DND-41 (cell line): ENCODE data around the gene RTKN2.

ENCODE experiments used
- ATAC-seq: fragments of 200-7000 bp; cut with Tn5 transposase; 3 replicates; pipeline ENCODE4 v1.9.1; 2021; ENCODE audit warnings: low read depth; ENCODE audit not compliant: insufficient read depth
- DNase-seq: peaks from one replicate; pipeline ENCODE4 v3.0.0-alpha.2; 2020
- H2AFZ ChIP-seq: 2 replicates; pipeline ENCODE4 v1.6.0; 2012; ENCODE audit warnings: low read depth, low read length
- H3K27ac ChIP-seq: 2 replicates; pipeline ENCODE4 v1.5.1; 2012; ENCODE audit warnings: low read length, inconsistent platforms
- H3K27me3 ChIP-seq: fragments of 200-600 bp; sonication (generic); 2 replicates; pipeline ENCODE4 v1.6.0; 2012; ENCODE audit warnings: low read length, mild to moderate bottlenecking, inconsistent platforms; ENCODE audit not compliant: insufficient read depth, poor library complexity
- H3K36me3 ChIP-seq: 2 replicates; pipeline ENCODE4 v1.5.1; 2012; ENCODE audit warnings: low read length, inconsistent platforms; ENCODE audit not compliant: insufficient read depth
- H3K4me1 ChIP-seq: 2 replicates; pipeline ENCODE4 v1.5.1; 2012; ENCODE audit warnings: mild to moderate bottlenecking, low read length; ENCODE audit not compliant: insufficient read depth
- H3K4me2 ChIP-seq: 2 replicates; pipeline ENCODE4 v1.6.0; 2012; ENCODE audit warnings: mild to moderate bottlenecking, moderate library complexity, low read length, inconsistent platforms; ENCODE audit not compliant: insufficient read depth
- H3K4me3 ChIP-seq, 2 experiments: fragments of 200-600 bp in 1 of 2; shearing (Covaris generic) in 1 of 2; 2 replicates each; pipeline ENCODE4 v1.5.1; 2012 to 2016; ENCODE audit warnings: inconsistent platforms in 2 of 2, low read length in 2 of 2, mild to moderate bottlenecking in 2 of 2, low read depth in 1 of 2, moderate library complexity in 1 of 2
- H3K79me2 ChIP-seq: 2 replicates; pipeline ENCODE4 v1.6.0; 2012; ENCODE audit warnings: low read length, inconsistent platforms; ENCODE audit not compliant: insufficient read depth
- H3K9ac ChIP-seq: 2 replicates; pipeline ENCODE4 v1.6.0; 2012; ENCODE audit warnings: low read depth, mild to moderate bottlenecking, inconsistent platforms, low read length, moderate library complexity
- H3K9me3 ChIP-seq: 2 replicates; pipeline ENCODE4 v1.5.1; 2012; ENCODE audit warnings: low read length, moderate library complexity, mild to moderate bottlenecking, inconsistent platforms; ENCODE audit not compliant: insufficient read depth, severe bottlenecking
- H4K20me1 ChIP-seq: 2 replicates; pipeline ENCODE4 v1.6.0; 2012; ENCODE audit warnings: low read length; ENCODE audit not compliant: insufficient read depth
- CTCF ChIP-seq: IDR thresholded peaks from 2 replicates; pipeline ENCODE4 v1.5.1; 2012; ENCODE audit warnings: borderline replicate concordance, low read length, moderate library complexity, mild to moderate bottlenecking; ENCODE audit not compliant: poor library complexity, severe bottlenecking; ENCODE audit errors: extremely low read depth
- EZH2 ChIP-seq: IDR thresholded peaks from 3 replicates; pipeline ENCODE4 v1.6.1; 2012; ENCODE audit warnings: borderline replicate concordance, low read depth, mild to moderate bottlenecking, moderate library complexity, low read length, inconsistent platforms; ENCODE audit not compliant: severe bottlenecking

The RTKN2 gene

DNA sequence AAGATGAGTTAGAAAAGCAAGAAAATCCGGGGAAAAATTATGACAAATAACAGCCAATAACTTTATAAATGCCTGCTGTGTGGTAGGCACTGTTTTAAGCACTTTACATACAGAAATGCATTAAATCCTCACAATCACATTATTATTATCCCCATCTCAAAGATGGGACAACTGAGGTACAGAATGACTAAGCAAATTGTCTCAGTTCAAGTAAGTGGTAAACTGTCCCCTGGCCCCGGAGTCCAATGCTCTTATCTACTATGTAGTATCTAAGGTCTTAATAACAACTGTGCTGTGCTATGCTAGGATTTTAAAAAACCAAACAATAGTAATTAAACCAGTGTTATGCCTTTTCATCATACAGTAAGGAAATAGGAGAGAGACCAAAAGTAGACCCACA, 105.6 kb downstream of the RTKN2 start:
- Histone ChIP-seq H3K79me2 (no peaks in the 10 kb centered on the region), H4K20me1 (no peaks in the 10 kb centered on the region), H3K4me2 (no peak overlapping the region), H2AFZ (no peak overlapping the region), H3K9ac (no peak overlapping the region), H3K4me3 (no peak overlapping the region), H3K36me3 (no peaks in the 10 kb centered on the region), H3K4me1 (no peaks in the 10 kb centered on the region), H3K27ac (no peak overlapping the region), H3K9me3 (no peaks in the 10 kb centered on the region), H3K27me3 (no peaks in the 10 kb centered on the region)
- ATAC-seq (no peak), DNase-seq (no peak)
- TF ChIP-seq EZH2: no peak
- no peak for TF ChIP-seq CTCF

GRCh38 chr10:62162261-62162981, 106.2 kb downstream of the RTKN2 start:
- Histone ChIP-seq H3K36me3 (no peaks in the 10 kb centered on the region), H3K4me1 (no peaks in the 10 kb centered on the region), H3K4me2 (no peak overlapping the region), H2AFZ (no peak overlapping the region), H3K27me3 (no peaks in the 10 kb centered on the region), H3K27ac (no peak overlapping the region), H3K9me3 (no peaks in the 10 kb centered on the region), H3K4me3 (no peak overlapping the region), H3K9ac (no peak overlapping the region), H3K79me2 (no peaks in the 10 kb centered on the region), H4K20me1 (no peaks in the 10 kb centered on the region)
- no peak for DNase-seq
- no peak for TF ChIP-seq EZH2
- TF ChIP-seq CTCF: no peak
- ATAC-seq: no peak

DNA sequence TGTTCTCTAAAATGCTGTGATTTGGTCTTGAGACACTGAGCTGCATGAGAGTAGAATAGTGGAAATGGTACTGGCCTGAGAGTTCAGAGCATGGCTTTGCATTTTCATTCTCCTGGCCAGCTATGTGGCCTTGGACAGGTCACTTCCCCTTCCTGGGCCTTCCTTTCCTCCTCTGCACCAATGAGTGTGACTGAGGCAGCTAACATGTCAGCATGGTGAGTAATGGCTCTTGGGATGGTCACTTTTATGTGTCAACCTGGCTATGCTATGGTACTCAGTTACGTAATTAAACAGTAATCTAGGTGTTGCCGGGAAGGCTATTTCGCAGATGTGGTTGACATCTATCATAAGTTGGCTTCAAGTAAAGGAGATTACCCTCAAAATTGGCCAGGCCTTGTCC, 109.3 kb downstream of the RTKN2 start:
- Histone ChIP-seq H3K79me2 (no peaks in the 10 kb centered on the region), H3K27me3 (no peaks in the 10 kb centered on the region), H3K9ac (no peak overlapping the region), H3K36me3 (no peaks in the 10 kb centered on the region), H3K4me1 (no peaks in the 10 kb centered on the region), H3K4me2 (no peak overlapping the region), H2AFZ (no peak overlapping the region), H3K9me3 (no peaks in the 10 kb centered on the region), H4K20me1 (no peaks in the 10 kb centered on the region), H3K4me3 (no peak overlapping the region), H3K27ac (no peak overlapping the region)
- TF ChIP-seq EZH2: no peak
- TF ChIP-seq CTCF: no peak
- ATAC-seq: no peak
- DNase-seq: no peak
